GM12864 (cell line): ENCODE results near the gene BTG2.

Source experiments
- DNase-seq: peaks from one replicate; pipeline ENCODE4 v3.0.0-alpha.2; 2011; ENCODE audit warnings: low read depth
- H3K4me3 ChIP-seq: 2 replicates; pipeline ENCODE4 v1.5.1; 2011; ENCODE audit warnings: mild to moderate bottlenecking, low read depth, low read length, control low read depth
- CTCF ChIP-seq: IDR thresholded peaks from 2 replicates; pipeline ENCODE4 v1.5.1; 2011; ENCODE audit warnings: low read depth, mild to moderate bottlenecking, moderate library complexity, low read length, control low read depth, inconsistent platforms; ENCODE audit errors: missing control alignments

The BTG2 gene

GRCh38 chr1:203273206-203273868 lies 32.0 kb upstream of the BTG2 start:
- peak; percentile 96 for TF ChIP-seq CTCF
- peak overlapping the region; percentile 49 for H3K4me3 ChIP-seq
- DNase-seq, result peak; percentile 72

- no peak for TF ChIP-seq CTCF
- DNase-seq, result no peak
- H3K4me3 ChIP-seq, result peak overlapping the region; percentile 49
Observed at GRCh38 chr1:203273869-203274602, 31.3 kb upstream of the BTG2 start.

GRCh38 chr1:203274603-203275381 lies 30.5 kb upstream of the BTG2 start:
- no peak for TF ChIP-seq CTCF
- DNase-seq, result no peak
- peak overlapping the region; percentile 49; the same call in 1 of the 2 replicates for H3K4me3 ChIP-seq

- DNase-seq, result no peak
- no peak for TF ChIP-seq CTCF
- H3K4me3 ChIP-seq, result no peak overlapping the region
Observed at GRCh38 chr1:203275656-203276272, 29.6 kb upstream of the BTG2 start.

GRCh38 chr1:203276408-203276807 lies 28.9 kb upstream of the BTG2 start:
- DNase-seq, result no peak
- no peak overlapping the region for H3K4me3 ChIP-seq
- TF ChIP-seq CTCF, result no peak

GRCh38 chr1:203276916-203277545 lies 28.3 kb upstream of the BTG2 start:
- no peak for DNase-seq
- H3K4me3 ChIP-seq, result no peak overlapping the region
- TF ChIP-seq CTCF, result no peak
